Activated T-helper 1 cell treated with Interleukin-2 at 50 U/mL for 16 hours (primary cell): ENCODE results near the gene DIP2A.

Source experiments
- DNase-seq: peaks from one replicate; pipeline ENCODE4 v3.0.0-alpha.2; 2020; ENCODE audit warnings: low read depth

DIP2A gene, protein sequence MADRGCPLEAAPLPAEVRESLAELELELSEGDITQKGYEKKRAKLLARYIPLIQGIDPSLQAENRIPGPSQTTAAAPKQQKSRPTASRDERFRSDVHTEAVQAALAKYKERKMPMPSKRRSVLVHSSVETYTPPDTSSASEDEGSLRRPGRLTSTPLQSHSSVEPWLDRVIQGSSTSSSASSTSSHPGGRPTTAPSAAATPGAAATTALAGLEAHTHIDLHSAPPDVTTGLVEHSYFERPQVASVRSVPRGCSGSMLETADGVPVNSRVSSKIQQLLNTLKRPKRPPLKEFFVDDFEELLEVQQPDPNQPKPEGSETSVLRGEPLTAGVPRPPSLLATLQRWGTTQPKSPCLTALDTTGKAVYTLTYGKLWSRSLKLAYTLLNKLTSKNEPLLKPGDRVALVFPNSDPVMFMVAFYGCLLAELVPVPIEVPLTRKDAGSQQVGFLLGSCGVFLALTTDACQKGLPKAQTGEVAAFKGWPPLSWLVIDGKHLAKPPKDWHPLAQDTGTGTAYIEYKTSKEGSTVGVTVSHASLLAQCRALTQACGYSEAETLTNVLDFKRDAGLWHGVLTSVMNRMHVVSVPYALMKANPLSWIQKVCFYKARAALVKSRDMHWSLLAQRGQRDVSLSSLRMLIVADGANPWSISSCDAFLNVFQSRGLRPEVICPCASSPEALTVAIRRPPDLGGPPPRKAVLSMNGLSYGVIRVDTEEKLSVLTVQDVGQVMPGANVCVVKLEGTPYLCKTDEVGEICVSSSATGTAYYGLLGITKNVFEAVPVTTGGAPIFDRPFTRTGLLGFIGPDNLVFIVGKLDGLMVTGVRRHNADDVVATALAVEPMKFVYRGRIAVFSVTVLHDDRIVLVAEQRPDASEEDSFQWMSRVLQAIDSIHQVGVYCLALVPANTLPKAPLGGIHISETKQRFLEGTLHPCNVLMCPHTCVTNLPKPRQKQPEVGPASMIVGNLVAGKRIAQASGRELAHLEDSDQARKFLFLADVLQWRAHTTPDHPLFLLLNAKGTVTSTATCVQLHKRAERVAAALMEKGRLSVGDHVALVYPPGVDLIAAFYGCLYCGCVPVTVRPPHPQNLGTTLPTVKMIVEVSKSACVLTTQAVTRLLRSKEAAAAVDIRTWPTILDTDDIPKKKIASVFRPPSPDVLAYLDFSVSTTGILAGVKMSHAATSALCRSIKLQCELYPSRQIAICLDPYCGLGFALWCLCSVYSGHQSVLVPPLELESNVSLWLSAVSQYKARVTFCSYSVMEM (N-terminal part only)

DNA sequence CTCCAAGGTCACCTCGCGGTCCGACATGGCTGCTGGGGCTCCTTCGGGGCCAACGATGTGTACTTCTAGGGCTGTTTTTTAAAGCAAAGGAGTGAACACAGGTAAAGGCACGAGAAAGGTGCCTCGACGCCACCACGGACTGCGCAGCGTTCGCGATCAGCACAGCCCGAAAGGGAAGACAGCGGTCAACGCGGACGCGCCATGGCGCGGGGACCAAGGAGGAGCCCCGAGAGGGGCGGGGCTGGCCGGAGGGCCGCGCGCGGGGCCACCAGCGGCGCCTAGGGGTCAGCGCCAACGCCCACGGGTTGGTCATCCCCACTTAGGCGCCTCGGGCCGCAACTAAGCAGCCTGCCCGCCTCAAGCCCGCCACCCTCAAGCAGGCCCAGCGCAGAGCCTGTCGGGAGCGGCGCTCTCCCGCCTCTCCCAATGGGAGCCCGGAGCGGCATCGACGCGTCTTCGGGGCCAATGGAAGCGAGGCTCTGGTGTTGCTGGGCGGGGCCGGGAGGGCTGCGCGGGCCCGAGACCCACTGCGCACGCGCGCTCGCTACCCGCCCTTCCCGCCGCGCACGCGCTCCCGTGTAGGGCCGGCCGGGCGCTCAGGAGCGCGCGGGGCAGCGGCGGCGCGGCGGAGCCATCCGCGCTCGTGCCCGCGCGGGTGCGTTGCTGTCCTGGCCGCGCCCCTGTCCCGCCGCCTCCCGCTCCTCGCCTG is at the start of gene DIP2A:
TSS of gene DIP2A (plus strand) at position 577 of the 709 bp plus-strand sequence. CDS start 241 bp downstream, outside the sequence.
- peak; percentile 93 for DNase-seq

DNA sequence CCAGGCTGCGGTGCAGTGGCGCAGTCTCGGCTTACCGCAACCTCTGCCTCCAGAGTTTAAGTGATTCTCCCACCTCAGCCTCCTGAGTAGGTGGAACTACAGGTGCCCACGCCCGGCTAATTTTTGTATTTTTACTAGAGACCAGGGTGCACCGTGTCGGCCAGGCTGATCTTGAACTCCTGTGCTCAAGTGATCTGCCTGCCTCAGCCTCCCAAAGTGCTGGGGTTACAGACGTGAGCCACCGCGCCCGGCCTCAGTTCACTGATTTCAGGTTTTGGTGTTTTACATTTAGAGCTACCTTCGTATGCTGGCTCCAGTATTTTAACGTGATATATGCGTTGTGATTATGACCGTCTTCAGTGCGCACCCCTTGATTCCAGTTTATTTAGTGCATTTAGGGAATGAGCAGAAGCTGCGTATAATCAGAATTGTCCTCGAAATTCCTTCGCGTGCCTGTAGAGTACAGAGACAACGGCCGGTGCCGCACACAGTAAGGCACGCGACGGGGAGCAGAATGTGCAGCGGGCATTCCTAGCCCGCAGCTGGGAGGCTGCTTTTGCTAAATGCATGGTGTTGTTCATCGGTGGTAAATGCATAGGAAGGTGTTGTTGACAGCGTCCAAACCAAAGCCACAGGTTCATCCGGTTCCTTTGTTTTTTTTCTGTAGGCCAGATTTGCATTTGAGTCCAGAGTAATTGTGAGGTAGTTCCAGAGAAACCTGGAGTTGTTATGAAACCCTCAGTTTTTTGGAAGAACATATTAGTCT is 48.9 kb upstream of the DIP2A start:
- no peak for DNase-seq

DNA sequence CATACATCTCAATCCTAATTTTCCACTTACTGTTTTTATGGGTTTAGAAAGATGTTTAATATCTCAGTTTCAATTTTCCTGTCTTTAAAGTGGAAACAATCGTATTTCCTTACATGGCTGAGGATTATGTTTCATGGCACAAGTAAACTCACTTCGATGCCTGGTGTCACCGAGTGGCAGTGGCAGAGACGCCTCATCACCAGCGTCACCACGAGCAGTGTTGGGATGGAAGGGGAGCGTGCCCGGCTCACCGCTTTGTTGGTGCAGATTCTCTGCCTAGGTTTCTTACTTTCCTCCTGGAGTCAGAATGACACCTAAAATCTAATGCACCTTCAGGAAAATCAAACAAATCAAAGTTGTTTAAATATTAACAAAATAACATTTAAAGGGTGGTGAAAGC is 48.2 kb upstream of the DIP2A start:
- DNase-seq, result no peak

DNA sequence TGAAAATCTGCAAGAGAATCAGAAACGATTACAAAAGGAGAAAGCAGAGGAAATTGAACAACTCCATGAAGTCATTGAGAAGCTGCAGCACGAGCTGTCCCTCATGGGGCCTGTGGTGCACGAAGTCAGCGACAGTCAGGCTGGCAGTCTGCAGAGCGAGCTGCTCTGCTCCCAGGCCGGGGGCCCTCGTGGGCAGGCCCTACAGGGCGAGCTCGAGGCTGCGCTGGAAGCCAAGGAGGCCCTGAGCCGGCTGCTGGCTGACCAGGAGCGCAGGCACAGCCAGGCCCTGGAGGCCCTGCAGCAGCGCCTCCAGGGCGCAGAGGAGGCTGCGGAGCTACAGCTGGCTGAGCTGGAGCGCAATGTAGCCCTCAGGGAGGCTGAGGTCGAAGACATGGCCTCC is 47.5 kb upstream of the DIP2A start:
- no peak for DNase-seq

DNA sequence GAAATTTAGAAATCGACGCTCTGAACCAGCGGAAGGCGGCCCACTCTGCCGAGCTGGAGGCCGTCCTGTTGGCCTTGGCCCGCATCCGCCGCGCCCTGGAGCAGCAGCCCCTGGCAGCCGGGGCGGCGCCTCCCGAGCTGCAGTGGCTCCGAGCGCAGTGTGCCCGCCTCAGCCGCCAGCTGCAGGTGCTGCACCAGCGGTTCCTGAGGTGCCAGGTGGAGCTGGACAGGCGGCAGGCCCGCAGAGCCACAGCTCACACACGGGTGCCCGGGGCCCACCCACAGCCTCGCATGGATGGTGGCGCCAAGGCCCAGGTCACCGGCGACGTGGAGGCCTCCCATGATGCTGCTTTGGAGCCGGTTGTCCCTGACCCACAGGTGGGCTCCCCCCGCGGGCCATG is 47.0 kb upstream of the DIP2A start:
- DNase-seq, result no peak

DNA sequence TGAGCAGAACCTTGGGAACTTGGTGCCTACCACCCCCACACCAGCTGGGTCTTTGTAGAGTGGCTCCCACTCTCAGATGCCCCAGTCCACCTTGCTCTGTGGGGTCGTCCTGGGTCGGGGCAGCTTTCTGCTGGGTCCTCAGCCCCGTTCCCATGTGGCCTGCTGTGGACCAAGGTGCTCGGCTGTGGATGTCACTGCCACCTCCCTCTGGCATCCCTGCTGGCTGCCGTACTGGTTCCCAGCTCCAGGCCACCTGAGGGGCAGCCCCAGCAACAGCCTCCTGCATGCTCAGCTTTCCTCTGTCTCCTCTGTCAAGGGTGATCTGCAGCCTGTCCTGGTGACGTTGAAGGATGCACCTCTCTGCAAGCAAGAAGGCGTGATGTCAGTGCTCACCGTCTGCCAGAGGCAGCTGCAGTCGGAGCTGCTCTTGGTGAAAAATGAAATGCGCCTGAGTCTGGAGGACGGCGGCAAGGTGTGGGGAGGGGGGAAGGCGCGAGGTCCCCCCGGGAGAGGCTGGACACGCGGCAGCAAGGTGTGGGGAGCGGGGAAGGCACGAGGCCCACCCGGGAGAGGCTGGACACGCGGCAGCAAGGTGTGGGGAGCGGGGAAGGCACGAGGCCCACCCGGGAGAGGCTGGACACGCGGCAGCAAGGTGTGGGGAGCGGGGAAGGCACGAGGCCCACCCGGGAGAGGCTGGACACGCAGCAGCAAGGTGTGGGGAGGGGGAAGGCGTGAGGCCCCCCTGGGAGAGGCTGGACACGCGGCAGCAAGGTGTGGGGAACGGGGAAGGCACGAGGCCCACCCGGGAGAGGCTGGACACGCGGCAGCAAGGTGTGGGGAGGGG is 45.9 kb upstream of the DIP2A start:
- no peak for DNase-seq

DNA sequence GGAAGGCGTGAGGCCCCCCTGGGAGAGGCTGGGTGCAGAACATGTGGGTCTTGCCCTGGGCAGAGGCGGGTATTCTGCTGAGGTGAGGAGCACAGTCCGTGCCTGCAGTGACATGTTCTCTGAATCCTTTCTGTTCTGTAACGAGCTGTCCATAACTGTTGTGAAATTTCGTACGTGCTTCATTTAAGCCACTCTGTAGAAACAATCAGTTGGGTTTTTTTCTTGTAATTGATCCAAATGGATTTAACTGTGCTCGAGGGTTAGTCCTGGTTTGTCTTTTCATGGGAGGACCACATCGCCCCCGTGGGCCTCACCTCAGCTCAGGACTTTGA is 45.4 kb upstream of the DIP2A start:
- no peak for DNase-seq

DNA sequence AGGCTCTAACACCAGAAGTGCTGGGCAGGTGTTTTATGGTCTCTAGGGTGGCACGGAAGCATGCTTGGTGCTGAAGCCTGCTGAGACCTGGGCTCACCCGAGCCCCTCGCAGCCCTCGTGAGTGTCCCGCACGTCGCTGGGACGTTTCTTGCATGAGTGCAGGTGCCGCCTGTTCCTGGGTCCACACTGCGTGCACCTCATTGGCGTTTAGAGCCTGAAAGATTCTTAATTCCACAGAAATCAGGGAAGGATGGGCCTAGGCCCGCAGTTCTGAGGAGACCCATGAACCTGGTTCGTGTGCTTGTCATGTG is 43.8 kb upstream of the DIP2A start:
- no peak for DNase-seq

DNA sequence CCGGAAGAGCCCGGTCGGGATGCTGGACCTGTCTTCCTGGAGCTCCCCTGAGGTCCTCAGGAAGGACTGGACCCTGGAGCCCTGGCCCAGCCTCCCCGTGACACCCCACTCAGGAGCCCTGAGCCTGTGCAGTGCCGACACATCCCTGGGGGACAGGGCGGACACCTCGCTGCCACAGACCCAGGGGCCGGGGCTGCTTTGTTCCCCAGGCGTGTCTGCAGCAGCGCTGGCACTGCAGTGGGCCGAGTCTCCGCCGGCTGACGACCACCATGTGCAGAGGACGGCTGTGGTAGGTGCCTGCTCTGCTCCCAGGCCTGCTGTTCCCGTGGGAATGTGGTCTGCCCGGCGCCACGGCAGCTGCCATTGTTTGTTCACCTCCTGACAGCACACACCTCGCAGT is 42.1 kb upstream of the DIP2A start:
- no peak for DNase-seq

DNA sequence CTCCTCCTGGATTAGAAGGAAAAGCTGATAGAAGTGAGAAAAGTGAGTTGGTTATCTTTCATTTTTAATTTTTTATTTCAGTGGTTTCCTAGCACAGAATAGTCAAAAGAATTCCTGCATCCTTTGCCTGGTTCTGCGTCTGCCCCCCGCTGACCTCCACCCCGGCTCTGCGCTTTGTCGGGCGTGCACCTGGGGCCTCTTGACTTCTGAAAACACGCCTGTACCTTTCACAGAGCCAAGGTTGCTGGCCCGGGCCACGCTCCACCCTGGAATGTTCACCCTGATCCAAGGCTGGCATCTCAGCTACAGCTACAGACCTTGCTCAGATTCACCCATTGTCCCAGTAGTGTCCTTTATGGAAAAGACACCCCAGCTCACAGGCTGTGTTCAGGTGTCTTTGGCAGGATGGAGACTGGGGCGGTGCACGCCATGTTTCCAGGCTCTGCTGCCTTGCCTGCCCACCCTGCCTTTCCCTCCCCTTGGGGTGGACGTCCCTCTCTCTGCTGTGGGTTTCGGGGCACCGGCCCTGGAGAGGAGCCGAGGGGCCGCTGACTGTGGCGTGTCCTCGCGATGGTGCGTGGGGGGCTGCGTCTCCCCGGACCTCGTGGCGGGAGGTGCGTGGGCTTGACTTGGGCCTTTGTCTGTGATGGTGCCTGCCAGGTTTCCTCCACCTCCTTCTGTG is 40.3 kb upstream of the DIP2A start:
- no peak for DNase-seq

DNA sequence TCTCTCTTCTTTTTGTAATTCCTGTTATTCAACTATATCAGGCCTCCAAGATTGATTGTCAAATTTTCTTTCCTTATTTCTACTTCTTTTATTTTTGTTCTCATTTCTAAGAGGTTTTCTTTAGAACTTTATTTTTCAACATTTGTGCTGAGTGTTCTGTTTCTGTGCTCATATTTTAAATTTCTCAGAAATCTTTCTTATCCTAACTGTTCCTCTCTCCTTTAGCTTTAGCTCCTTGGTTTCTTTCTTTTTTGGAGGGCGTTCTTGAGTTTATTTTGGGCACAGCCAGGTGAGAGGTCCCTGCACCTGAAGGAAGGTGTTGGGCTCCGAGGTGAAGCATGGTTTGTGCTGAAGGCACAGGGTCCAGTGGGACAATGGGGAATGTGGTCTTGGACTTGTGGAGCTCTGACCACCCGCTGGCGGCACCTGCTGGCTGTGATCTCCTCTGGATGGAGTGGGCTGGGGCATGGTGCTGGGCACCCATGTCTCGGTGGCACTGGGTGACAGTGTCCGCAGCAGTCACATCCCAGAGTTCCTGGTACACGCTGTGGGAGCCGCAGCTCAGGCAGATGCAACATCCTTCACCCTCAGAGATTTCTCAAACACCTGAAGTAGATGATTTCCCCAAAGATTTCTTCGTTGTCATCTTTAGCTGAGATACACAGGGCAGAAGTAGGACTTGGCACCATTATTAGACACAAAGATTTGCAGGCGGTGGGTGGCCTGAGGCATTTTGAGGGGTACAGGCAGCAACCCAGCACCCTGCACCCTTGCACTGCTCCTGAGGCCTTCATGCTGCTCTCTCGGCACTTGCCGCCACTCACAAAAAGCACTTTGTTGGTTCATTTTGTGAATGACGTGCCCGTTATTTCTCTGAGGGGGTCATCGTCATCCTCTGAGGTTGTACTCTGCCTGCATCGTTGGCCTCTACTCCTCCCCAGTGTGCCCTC is 38.2 kb upstream of the DIP2A start:
- DNase-seq, result no peak

DNA sequence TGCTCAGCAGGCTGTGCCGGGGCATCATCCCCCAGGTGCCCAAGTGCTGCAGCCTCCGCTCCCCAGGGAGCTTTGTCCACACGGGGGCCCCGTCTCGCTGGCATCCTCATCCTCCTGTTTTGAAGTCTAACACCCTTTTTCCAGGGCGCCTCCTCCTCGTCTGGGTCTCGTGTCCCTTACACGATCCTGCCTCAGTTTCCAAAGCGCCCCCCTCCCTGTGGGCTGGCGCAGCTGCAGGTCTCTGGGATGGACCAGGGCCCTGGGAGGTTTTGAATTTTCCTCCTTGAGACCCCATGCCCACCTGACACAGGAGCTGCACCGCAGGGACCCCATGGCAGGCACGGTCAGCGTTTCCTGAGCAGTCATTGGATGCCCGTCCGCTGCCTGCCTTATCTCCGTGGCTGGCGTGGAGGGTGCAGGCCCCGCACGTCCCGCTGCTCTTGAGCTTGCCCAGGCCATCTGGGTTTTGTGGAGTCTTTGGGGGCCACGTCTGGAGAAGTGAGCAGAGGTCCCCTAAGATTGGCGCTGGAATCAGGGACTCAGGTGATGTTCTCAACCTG is 37.4 kb upstream of the DIP2A start:
- no peak for DNase-seq

DNA sequence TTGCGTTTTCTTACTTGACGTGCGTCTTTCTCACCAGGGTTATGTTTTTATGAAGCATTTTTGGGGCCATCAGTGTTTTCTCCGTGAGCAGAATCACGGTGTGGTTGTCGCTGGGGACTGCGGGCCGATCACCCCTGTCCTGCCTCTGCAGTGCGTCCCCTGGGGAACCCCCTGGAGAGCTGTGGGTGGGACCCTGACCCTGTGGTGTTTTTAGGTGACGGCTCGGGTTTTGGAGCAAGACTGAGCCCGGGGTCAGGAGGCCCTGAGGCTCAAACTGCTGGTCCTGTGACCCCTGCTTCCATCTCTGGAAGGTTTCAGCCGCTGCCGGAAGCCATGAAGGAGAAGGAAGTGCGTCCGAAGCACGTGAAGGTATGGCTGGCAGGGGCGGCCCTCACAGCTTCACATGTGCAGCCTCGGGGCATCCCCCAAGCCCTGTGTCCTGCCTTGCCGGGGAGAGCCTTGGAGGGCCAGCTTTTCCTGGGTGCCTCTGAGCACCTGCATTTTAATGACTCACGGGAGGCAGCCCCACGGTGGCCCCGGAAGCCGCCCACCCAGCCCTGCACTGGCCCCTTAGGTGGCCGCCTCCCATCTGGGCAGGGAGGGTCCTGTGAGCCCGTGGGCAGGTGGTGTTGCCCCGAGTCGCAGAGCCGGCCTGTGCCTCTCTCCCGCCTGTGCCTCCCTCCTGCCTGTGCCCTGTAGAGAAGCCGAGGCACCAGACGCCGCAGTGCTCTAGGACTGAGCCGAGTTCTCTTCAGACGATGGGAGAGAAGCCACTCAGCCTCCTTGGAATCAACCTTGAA is 36.7 kb upstream of the DIP2A start:
- no peak for DNase-seq

DNA sequence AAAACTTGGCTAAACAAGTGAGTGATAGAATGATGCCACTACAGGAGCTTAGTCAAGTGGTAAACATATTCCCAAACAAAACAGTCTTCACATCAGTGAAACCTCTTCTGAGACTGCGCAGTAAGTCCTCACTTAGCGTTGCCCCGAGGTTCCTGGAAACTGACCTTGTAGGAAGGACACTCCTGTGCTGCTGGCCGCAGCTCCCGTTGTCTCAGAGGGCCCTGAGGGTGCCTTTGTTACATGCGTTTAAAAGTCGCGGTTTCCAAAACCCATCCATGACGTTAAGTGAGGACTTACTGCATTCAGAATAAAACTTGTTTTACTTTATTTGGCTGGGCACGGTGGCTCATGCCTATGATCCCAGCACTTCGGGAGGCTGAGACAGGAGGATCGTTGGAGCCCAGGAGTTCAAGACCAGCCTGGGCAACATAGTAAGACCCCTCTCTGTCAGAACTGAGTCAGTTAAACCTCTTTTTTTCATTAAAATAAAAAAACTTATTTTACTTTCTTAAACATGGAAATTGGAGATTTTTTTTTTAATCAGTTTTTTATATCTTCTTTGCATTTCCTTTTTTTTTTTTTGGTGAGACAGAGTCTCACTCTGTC is 36.0 kb upstream of the DIP2A start:
- DNase-seq, result no peak

DNA sequence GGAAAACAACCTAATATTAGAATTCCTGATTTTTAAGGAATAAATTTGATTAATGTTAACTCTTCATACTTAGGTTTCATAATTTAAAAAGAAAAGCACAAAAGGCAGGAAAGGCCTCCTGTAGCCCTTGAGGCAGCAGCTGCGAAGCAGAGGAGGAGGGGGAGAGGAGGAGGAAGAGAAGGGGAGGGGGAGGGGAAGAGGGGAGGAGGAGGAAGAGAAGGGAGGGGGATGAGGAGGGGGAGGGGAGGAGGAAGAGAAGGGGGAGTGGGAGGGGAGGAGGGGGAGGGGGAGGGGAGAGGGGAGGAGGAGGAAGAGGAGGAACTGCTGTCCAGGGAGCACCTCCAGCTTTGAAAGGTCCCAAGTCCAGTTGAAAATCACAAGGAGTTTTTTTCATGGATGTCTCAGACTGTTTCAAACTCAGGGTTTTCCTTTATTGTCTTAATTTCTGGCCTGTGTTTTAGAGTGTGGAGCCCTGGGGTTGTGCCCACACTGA is 35.1 kb upstream of the DIP2A start:
- no peak for DNase-seq

DNA sequence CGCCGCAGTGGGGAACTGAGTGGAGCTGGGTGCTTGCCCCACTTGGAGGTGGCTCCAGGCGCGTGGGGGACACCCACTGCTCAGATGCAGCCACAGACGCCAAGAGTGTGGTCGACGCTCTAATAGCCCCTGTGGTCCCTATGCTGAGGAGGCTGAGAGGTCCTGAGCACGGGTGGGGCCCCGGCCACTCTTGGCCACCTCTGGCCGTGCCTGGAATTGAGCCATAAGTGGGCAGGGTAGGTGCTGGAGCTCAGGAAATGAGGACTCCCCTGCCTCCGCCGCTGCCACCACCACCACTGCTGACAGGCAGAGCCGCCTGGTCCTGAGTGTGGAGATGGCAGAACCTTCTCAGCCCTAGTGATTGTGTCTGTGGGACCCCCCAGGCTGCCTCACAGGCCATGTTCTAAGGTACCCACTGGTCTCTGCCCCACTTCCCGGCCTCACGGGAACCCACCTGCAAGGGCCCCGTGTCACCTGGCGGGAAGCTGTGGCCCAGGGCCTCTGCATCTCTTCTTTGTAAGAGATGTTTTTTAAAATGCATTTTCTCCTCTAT is 34.6 kb upstream of the DIP2A start:
- no peak for DNase-seq

DNA sequence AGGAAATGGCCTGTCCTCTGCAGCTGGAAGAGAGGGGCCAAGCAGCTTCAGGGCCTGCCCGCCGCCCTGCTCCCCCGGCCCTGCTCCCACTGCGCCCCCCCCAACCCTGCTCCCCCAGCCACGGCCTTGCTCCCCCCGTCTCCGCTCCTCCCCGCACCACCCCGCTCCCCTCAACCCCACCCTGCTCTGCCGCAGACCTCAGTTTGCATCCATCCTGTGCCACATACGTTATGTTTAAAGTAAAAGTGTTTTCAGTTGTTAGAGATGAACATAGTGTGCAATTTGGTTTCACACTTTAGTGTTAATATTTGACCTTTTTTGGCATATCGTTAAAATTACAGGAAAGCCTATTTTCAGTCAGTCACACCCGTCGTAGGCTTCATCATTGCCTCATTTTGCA is 34.1 kb upstream of the DIP2A start:
- no peak for DNase-seq
